Measurements from ENCODE around the gene CDH4.

The CDH4 gene

DNA sequence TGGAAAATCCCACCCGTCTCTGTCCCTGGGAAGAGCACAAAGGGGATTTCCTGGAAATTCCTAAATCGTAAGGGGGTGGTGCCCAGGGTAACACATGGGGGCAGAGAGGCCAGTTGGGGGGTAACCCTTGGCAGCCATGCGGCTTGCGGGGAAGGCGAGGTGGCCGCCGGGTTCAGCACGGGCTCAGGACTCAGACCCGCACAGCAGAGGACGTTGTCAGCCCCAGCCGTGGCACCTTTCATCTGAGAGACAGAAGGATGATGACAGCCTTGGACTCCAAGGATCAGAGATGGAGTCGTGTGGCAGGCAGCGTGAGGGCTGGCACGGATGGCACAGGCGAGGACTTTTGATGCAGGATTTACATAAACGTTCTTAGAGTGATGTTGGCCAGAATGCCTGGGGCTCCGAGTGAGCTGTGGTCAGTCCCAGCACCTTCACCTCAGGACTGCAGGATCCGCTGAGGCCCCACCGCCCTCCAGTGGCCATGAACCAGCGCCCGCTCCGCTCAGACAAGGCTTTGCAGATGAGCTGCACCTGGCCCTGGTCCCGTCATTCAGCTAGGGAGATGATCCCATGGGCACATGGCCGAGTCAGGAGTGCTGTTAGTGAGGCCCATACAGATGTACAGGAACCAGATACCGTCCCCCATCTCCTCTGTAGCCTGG lies 623.3 kb downstream of the CDH4 start:
- DNase-seq (ENCODE audit: low read depth, low spot score): no peak

DNA sequence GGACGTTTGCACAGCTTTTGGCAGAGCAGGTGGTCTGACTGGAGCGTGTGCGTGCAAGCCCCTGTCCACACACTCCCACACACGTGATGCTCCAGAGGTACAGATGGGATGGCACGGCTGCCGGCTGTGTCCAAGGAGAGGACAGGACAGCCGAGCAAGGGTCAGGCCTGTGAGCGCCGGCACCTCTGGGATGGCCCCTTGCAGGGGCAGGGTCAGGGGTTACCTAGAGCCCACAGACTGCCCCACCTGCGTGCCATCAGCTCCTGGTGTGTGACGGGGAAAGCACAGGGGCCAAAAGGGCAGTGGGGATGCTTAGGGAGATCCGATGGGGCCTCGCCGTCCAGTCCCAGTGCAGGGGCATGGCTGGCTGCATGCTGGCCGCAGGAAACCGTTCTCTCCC lies 623.9 kb downstream of the CDH4 start:
- DNase-seq (ENCODE audit: low read depth, low spot score): no peak

DNA sequence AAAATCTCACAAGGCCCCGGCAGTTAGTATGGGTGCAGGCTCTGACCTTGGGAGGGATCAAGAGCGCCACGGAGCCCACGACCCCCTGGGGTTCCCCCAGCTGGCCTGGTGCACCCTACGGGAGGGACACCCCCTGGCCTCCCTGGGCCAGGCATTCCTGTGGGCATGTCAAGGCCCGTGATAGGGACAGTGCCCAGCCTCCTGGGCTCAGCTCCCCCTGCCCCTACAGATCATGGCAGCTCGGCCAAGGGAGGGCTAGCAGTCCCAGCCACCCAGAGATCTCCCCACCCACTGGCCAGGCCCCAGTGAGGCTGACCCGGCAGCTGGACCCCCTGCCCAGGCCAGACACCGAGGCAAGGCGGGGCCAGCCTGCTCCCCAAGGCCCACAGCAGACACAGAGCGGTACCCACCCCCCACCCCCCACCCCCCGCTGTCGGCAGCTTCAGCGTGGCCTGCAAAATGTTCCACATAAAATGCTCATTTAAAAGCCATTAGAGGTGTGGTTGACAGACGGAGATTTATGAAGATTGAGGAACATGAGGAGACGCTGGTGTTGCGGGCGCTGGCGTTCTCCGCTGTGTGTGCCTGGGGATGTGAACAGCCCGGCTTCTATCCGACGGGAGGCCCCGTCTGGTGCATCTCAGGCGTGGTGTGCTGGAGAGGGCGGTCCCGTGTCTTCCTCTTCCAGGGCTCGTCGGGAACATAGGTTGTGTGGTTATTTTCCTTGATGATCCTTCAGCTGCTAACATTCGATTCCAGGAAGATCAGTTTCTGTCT lies 625.1 kb downstream of the CDH4 start:
- no peak for DNase-seq (ENCODE audit: low read depth, low spot score)

GRCh38 chr20:61877776-61878477 lies 625.9 kb downstream of the CDH4 start:
- no peak for DNase-seq (ENCODE audit: low read depth, low spot score)

- no peak for DNase-seq (ENCODE audit: low read depth, low spot score)
Measured at GRCh38 chr20:61878478-61879302, 626.6 kb downstream of the CDH4 start.

GRCh38 chr20:61879303-61879620 lies 627.2 kb downstream of the CDH4 start:
- DNase-seq (ENCODE audit: low read depth, low spot score): no peak

- no peak for DNase-seq (ENCODE audit: low read depth, low spot score)
Measured at GRCh38 chr20:61879694-61880093, 627.6 kb downstream of the CDH4 start.

DNA sequence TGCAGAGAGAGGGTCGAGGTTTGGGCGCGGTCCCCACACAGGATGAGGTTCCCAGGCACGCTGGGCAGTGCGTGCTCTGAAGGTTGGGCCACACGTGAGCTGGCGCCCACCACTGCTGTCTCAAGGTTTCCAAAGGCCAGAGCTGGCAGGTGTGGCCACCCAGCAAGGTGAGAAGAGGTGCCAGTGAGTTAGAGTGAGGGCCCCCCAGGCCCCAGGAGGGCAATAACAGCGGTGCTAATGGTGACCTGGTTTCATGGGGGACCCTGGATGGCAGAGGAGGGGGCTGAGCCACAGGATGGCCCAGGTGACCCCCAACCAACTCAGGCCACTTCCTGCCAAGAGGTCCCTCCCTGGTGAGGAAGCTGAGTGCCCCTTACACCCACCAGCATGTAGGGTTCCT lies 628.6 kb downstream of the CDH4 start:
- no peak for DNase-seq (ENCODE audit: low read depth, low spot score)

DNA sequence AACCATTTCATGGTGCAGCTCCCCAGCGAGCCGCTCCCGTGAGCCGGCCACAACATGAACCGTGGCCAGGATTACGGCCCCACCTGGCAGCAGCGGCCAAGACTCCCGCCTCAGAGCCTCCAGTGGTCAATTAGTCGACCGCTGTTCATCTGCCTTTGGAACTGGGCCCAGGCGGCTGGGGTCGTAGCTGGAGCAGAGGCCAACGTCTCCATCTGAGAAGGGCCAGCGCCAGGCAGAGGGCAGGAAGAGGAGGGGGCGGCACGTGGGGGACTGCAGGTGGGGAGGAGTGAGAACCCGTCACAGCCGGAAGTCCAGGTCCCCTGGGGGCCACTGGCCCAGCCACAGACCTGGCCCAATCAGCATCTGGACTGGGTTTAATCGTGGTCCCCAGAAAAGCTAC lies 629.4 kb downstream of the CDH4 start:
- DNase-seq (ENCODE audit: low read depth, low spot score): no peak

GRCh38 chr20:61881861-61882260 lies 629.8 kb downstream of the CDH4 start:
- DNase-seq (ENCODE audit: low read depth, low spot score): no peak

GRCh38 chr20:61882716-61883615 lies 630.9 kb downstream of the CDH4 start:
- DNase-seq (ENCODE audit: low read depth, low spot score): no peak

DNA sequence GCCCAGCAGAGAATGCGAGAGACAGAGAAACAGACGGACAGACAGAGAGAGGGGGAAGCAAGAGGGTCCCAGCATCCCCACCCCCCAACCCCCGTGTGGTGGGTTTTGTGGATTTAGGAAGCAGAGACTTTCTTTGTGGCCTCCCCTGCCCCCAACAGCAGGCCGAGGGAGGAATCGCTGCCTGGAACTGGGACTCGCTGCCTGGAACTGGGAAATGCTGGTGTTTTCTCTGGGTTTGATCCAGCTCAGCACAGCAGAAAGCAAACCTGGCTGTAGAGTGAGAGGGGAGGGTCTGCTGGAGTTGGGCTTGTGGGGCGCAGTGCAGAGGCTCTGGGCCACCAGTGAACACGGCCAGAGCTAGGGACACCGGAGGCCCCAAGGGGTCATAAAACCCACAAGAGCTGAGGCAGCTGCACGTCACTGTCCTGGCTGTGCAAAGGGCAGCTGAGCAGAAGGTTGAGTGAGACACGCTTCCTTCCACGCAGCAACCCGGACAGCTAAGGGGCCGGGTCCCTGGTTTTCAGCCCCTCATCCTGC lies 631.9 kb downstream of the CDH4 start:
- no peak for DNase-seq (ENCODE audit: low read depth, low spot score)

GRCh38 chr20:61884571-61885389 lies 632.7 kb downstream of the CDH4 start:
- DNase-seq (ENCODE audit: low read depth, low spot score): no peak

DNA sequence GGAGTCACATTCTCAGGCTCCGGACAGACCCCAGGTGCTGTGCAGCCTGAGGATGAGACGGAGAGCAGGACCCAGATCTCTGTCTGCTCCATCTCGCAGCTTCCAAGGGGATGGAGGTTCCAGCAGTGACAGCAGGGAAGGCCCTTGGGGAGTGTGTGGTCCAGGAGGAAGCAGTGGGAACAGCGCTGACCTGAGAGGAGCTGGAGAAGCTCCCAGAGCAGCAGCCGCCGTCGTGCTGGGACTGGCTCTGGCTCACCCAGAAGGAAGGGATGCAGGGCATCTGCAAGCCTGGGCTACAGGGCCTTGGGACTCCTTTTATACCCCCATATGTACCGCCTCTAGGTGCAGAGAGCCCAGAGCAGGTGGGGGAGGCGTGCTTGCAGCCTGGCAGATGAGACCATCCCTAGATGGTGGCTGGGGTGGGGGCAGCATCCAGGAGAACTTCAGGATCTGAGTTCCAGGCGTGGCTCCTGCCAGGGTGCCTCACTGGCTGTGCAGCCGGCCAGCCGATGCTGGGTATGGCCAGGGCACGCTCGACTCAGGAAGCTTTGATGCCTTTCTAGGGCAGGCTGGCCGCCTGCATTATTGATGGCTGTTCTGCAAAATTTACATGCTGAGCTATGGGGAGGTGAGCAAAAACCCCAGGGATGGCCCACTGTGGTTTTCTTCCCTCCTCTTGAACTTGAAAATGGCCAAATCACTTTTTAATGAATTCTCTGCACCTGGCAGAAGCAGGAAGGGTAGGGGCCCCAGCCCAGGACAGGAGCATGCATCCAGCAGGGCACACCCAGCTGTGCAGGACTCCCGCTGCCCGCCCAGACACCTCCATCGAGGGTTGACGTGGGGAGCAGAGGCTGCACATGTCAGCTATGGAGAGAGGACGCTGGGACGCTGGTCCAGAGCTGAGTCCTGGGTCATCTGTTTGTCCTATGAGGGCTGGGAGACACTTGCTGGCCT lies 634.0 kb downstream of the CDH4 start:
- DNase-seq (ENCODE audit: low read depth, low spot score): no peak

GRCh38 chr20:61886721-61887595 lies 634.9 kb downstream of the CDH4 start:
- DNase-seq (ENCODE audit: low read depth, low spot score): peak; percentile 15

- DNase-seq (ENCODE audit: low read depth, low spot score): no peak
Measured at GRCh38 chr20:61887596-61888093, 635.6 kb downstream of the CDH4 start.

GRCh38 chr20:61888101-61888865 lies 636.2 kb downstream of the CDH4 start:
- DNase-seq (ENCODE audit: low read depth, low spot score): no peak
